GM18951 (cell line): ENCODE data around the gene LCNL1.

Source experiments
- POLR2A ChIP-seq: IDR thresholded peaks from 4 replicates; pipeline ENCODE4 v1.6.1; 2011; ENCODE audit warnings: mild to moderate bottlenecking; ENCODE audit not compliant: insufficient read length, insufficient read depth; ENCODE audit errors: extremely low read depth
- in situ Hi-C: fragments of 300-500 bp; cut with MboI; formaldehyde crosslinking; loops from one replicate; pipeline ENCODE4 v1.12.0; 2022; ENCODE audit warnings: low sequenced_read_pairs, mixed read lengths, inconsistent platforms; ENCODE audit not compliant: unreplicated experiment

Gene LCNL1

GRCh38 chr9:136969150-136969549, 13.6 kb upstream of the LCNL1 start:
- in situ Hi-C loops = no loop called here
- no peak for TF ChIP-seq POLR2A

GRCh38 chr9:136969774-136970173, 13.0 kb upstream of the LCNL1 start:
- in situ Hi-C loops = no loop called here
- TF ChIP-seq POLR2A = no peak

- TF ChIP-seq POLR2A = no peak
- in situ Hi-C loops = no loop called here
Observed at GRCh38 chr9:136970361-136970760, 12.4 kb upstream of the LCNL1 start.

GRCh38 chr9:136971746-136972145, 11.0 kb upstream of the LCNL1 start:
- no peak for TF ChIP-seq POLR2A
- in situ Hi-C loops = no loop called here

GRCh38 chr9:136972335-136972734, 10.5 kb upstream of the LCNL1 start:
- in situ Hi-C loops = no loop called here
- no peak for TF ChIP-seq POLR2A

- in situ Hi-C loops = no loop called here
Observed at GRCh38 chr9:136972743-136973142, 10.1 kb upstream of the LCNL1 start.

GRCh38 chr9:136973618-136974617, 8.9 kb upstream of the LCNL1 start:
- no peak for TF ChIP-seq POLR2A
- in situ Hi-C loops = no loop called here

More at GRCh38 chr9:136972743-136973142, 10.1 kb upstream of the LCNL1 start:
- no peak for TF ChIP-seq POLR2A

GRCh38 chr9:136974817-136975535, 7.8 kb upstream of the LCNL1 start:
- no peak for TF ChIP-seq POLR2A
- in situ Hi-C loops = no loop called here

- no peak for TF ChIP-seq POLR2A
- in situ Hi-C loops = no loop called here
Observed at GRCh38 chr9:136975644-136976043, 7.1 kb upstream of the LCNL1 start.

GRCh38 chr9:136977223-136977622, 5.6 kb upstream of the LCNL1 start, which contains the start of gene PTGDS:
Gene PTGDS, plus strand, starts transcription at chr9:136977504. Its CDS starts 75 bp downstream, at chr9:136977579.
- no peak for TF ChIP-seq POLR2A
- in situ Hi-C loops = no loop called here

GRCh38 chr9:136977649-136978072, 5.1 kb upstream of the LCNL1 start:
- no peak for TF ChIP-seq POLR2A
- in situ Hi-C loops = no loop called here

GRCh38 chr9:136978073-136978864, 4.5 kb upstream of the LCNL1 start:
- TF ChIP-seq POLR2A = no peak
- in situ Hi-C loops = no loop called here

- in situ Hi-C loops = no loop called here
- TF ChIP-seq POLR2A = no peak
Observed at GRCh38 chr9:136978865-136979544, 3.8 kb upstream of the LCNL1 start.
